ENCODE results near the gene KLHL42.
A peak's percentile ranks its signal among the peaks of the same experiment; 100 is the strongest.

Gene KLHL42

GRCh38 chr12:27777141-27777540 lies 2.9 kb upstream of the KLHL42 start:
- Histone ChIP-seq H3K27me3 (no peaks in the 10 kb centered on the region), H3K9me3 (no peaks in the 10 kb centered on the region), H3K4me3 (ENCODE audit: low read depth in 1 of 2, low read length in 1 of 2) (no peak overlapping the region), H3K36me3 (no peaks in the 10 kb centered on the region), H3K27ac (no peak overlapping the region), H3K4me1 (ENCODE audit: control insufficient read depth in 1 of 2, insufficient read depth in 1 of 2, low read depth in 1 of 2, low read length in 1 of 2) (peaks cover 15% of the 10 kb centered on the region in 2 experiments)
- TF ChIP-seq CTCF (IDR thresholded peaks at IDR 0.05), result no peak

- no peak for TF ChIP-seq CTCF (IDR thresholded peaks at IDR 0.05)
Observed at GRCh38 chr12:27778206-27778605, 1.8 kb upstream of the KLHL42 start.

GRCh38 chr12:27779416-27779919 lies 565 bp upstream of the KLHL42 start:
- Histone ChIP-seq H3K27ac (peak overlapping the region; percentile 75), H3K4me3 (ENCODE audit: low read depth in 1 of 2, low read length in 1 of 2) (peak overlapping the region; percentile 61 to 65), H3K36me3 (no peaks in the 10 kb centered on the region), H3K9me3 (no peaks in the 10 kb centered on the region), H3K27me3 (no peaks in the 10 kb centered on the region), H3K4me1 (ENCODE audit: control insufficient read depth in 1 of 2, insufficient read depth in 1 of 2, low read depth in 1 of 2, low read length in 1 of 2) (peaks cover 15% of the 10 kb centered on the region in 2 experiments)
- no peak for TF ChIP-seq CTCF (IDR thresholded peaks at IDR 0.05)

More at GRCh38 chr12:27778206-27778605, 1.8 kb upstream of the KLHL42 start:
- Histone ChIP-seq H3K27me3 (no peaks in the 10 kb centered on the region), H3K9me3 (no peaks in the 10 kb centered on the region), H3K27ac (no peak overlapping the region), H3K4me3 (ENCODE audit: low read depth in 1 of 2, low read length in 1 of 2) (no peak overlapping the region), H3K4me1 (ENCODE audit: control insufficient read depth in 1 of 2, insufficient read depth in 1 of 2, low read depth in 1 of 2, low read length in 1 of 2) (peaks cover 15% of the 10 kb centered on the region in 2 experiments), H3K36me3 (no peaks in the 10 kb centered on the region)

GRCh38 chr12:27780612-27781408 lies 777 bp downstream of the KLHL42 start:
- Histone ChIP-seq H3K27ac (peak overlapping the region; percentile 75), H3K9me3 (no peaks in the 10 kb centered on the region), H3K36me3 (no peaks in the 10 kb centered on the region), H3K4me1 (ENCODE audit: control insufficient read depth in 1 of 2, insufficient read depth in 1 of 2, low read depth in 1 of 2, low read length in 1 of 2) (peaks cover 19 to 23% of the 10 kb centered on the region in 2 experiments), H3K27me3 (no peaks in the 10 kb centered on the region), H3K4me3 (ENCODE audit: low read depth in 1 of 2, low read length in 1 of 2) (peak overlapping the region; percentile 61 to 65)
- TF ChIP-seq CTCF (IDR thresholded peaks at IDR 0.05), result no peak

GRCh38 chr12:27781680-27782079 lies 1.6 kb downstream of the KLHL42 start:
- Histone ChIP-seq H3K9me3 (no peaks in the 10 kb centered on the region), H3K4me1 (ENCODE audit: control insufficient read depth in 1 of 2, insufficient read depth in 1 of 2, low read depth in 1 of 2, low read length in 1 of 2) (peaks cover 26 to 30% of the 10 kb centered on the region in 2 experiments), H3K36me3 (no peaks in the 10 kb centered on the region), H3K4me3 (ENCODE audit: low read depth in 1 of 2, low read length in 1 of 2) (no peak overlapping the region), H3K27me3 (no peaks in the 10 kb centered on the region), H3K27ac (no peak overlapping the region)
- TF ChIP-seq CTCF (IDR thresholded peaks at IDR 0.05), result no peak
